ENCODE results near the gene ZNF558. TPM values are rescaled to one million over a fixed set of nuclear protein-coding genes. Genes with fewer than 3 reads are reported as not detected.

Gene ZNF558
- total RNA-seq, 1 donor from 2014 or later = not detected

- H3K9me3 Mint-ChIP-seq (ENCODE audit: unreplicated experiment) = peaks cover 25% of the 10 kb centered on the region
- no peaks in the 10 kb centered on the region for H3K4me1 Mint-ChIP-seq (ENCODE audit: unreplicated experiment)
- no peak for DNase-seq (ENCODE audit: low spot score)
- H3K27me3 Mint-ChIP-seq (ENCODE audit: unreplicated experiment) = peaks cover 6% of the 10 kb centered on the region
- no peak overlapping the region for H3K27ac Mint-ChIP-seq (ENCODE audit: unreplicated experiment)
- peaks cover 5% of the 10 kb centered on the region for H3K36me3 Mint-ChIP-seq (ENCODE audit: low read depth, unreplicated experiment)
- no peak for TF ChIP-seq CTCF (IDR thresholded peaks at IDR 0.05; ENCODE audit: unreplicated experiment)
- H3K4me3 Mint-ChIP-seq (ENCODE audit: unreplicated experiment) = no peak overlapping the region
Measured at GRCh38 chr19:8866344-8866743, 34.2 kb upstream of the ZNF558 start.

- Mint-ChIP-seq H3K27me3 (ENCODE audit: unreplicated experiment) (peaks cover 9% of the 10 kb centered on the region), H3K27ac (ENCODE audit: unreplicated experiment) (no peak overlapping the region), H3K9me3 (ENCODE audit: unreplicated experiment) (peaks cover 26% of the 10 kb centered on the region), H3K36me3 (ENCODE audit: low read depth, unreplicated experiment) (peaks cover 10% of the 10 kb centered on the region), H3K4me3 (ENCODE audit: unreplicated experiment) (no peak overlapping the region), H3K4me1 (ENCODE audit: unreplicated experiment) (no peaks in the 10 kb centered on the region)
- no peak for TF ChIP-seq CTCF (IDR thresholded peaks at IDR 0.05; ENCODE audit: unreplicated experiment)
- DNase-seq (ENCODE audit: low spot score) = no peak
Measured at GRCh38 chr19:8858260-8858659, 26.2 kb upstream of the ZNF558 start.

GRCh38 chr19:8850488-8850887 is 18.4 kb upstream of the ZNF558 start:
- Mint-ChIP-seq H3K36me3 (ENCODE audit: low read depth, unreplicated experiment) (peaks cover 14% of the 10 kb centered on the region), H3K4me1 (ENCODE audit: unreplicated experiment) (no peaks in the 10 kb centered on the region)

DNA sequence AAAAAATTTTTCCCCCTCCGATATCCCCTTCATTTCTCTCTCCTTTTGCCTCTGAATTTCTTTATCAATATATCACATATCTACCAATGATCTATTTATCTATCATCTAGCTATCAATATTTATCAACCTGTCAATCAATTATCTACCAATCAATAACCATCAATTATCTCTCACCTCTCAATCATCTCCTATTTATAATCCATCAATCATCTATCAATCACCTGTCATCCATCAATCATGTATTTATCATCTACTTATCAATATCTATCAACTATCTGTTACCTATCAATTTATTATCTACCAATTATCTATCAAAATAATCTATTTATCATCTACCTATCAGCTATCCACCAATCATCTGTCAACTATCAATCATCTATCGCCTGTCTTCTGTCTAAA is 17.1 kb upstream of the ZNF558 start:
- H3K4me1 Mint-ChIP-seq (ENCODE audit: unreplicated experiment) = no peaks in the 10 kb centered on the region
- no peak overlapping the region for H3K4me3 Mint-ChIP-seq (ENCODE audit: unreplicated experiment)
- peaks cover 3% of the 10 kb centered on the region for H3K27me3 Mint-ChIP-seq (ENCODE audit: unreplicated experiment)
- TF ChIP-seq CTCF (IDR thresholded peaks at IDR 0.05; ENCODE audit: unreplicated experiment) = no peak
- no peak overlapping the region for H3K27ac Mint-ChIP-seq (ENCODE audit: unreplicated experiment)
- peaks cover 37% of the 10 kb centered on the region for H3K9me3 Mint-ChIP-seq (ENCODE audit: unreplicated experiment)
- peaks cover 11% of the 10 kb centered on the region for H3K36me3 Mint-ChIP-seq (ENCODE audit: low read depth, unreplicated experiment)
- no peak for DNase-seq (ENCODE audit: low spot score)

More at GRCh38 chr19:8850488-8850887, 18.4 kb upstream of the ZNF558 start:
- no peak overlapping the region for H3K4me3 Mint-ChIP-seq (ENCODE audit: unreplicated experiment)
- no peak for DNase-seq (ENCODE audit: low spot score)
- H3K27ac Mint-ChIP-seq (ENCODE audit: unreplicated experiment) = no peak overlapping the region
- no peak for TF ChIP-seq CTCF (IDR thresholded peaks at IDR 0.05; ENCODE audit: unreplicated experiment)
- H3K27me3 Mint-ChIP-seq (ENCODE audit: unreplicated experiment) = peaks cover 3% of the 10 kb centered on the region
- H3K9me3 Mint-ChIP-seq (ENCODE audit: unreplicated experiment) = peaks cover 37% of the 10 kb centered on the region

DNA sequence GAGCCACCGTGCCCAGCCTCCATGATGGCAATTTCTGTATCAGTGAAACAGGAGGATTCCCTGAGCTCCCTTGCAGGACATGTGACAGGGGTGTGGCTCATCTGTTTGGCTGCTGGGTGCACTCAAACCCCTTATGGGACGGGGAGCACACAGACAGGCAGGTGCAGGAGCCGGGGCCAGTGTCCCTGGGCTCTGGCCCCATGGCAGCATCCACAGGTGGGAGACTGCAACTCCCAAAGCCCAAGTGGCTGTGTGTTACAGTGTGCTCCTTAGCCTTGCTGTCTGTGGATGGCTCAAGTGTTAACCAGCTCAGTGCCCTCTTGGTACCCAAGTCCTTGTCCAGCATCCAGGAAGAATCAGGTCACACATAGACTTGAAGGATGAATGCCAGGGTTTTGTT is 14.7 kb upstream of the ZNF558 start:
- no peak for TF ChIP-seq CTCF (IDR thresholded peaks at IDR 0.05; ENCODE audit: unreplicated experiment)
- no peak overlapping the region for H3K27ac Mint-ChIP-seq (ENCODE audit: unreplicated experiment)
- peaks cover 6% of the 10 kb centered on the region for H3K36me3 Mint-ChIP-seq (ENCODE audit: low read depth, unreplicated experiment)
- no peak for DNase-seq (ENCODE audit: low spot score)
- H3K4me1 Mint-ChIP-seq (ENCODE audit: unreplicated experiment) = no peaks in the 10 kb centered on the region
- H3K9me3 Mint-ChIP-seq (ENCODE audit: unreplicated experiment) = peaks cover 37% of the 10 kb centered on the region
- H3K4me3 Mint-ChIP-seq (ENCODE audit: unreplicated experiment) = no peak overlapping the region
- no peaks in the 10 kb centered on the region for H3K27me3 Mint-ChIP-seq (ENCODE audit: unreplicated experiment)
